Panc1 (cell line): ENCODE measurements around the gene CSH1. TPM values are rescaled to one million over a fixed set of nuclear protein-coding genes. Genes with fewer than 3 reads are reported as not detected.

Source experiments
- ATAC-seq: fragments of 200-7000 bp; cut with Tn5 transposase; 2 replicates; pipeline ENCODE4 v1.9.1; 2020; ENCODE audit warnings: mild to moderate bottlenecking, moderate library complexity
- BruUV-seq: library from RNA; stranded (reverse); fragments of 400-500 nt; replicated peaks from 2 replicates; lab custom pipeline; 2021; lab: Mats Ljungman, UMichigan
- CTCF ChIA-PET: fragments of 300-600 bp; sonication (Branson Sonifier 250); formaldehyde crosslinking; loops from one replicate; lab custom pipeline; 2022; ENCODE audit warnings: antibody characterized with exemption; lab: Charles Lee
- POLR2A ChIA-PET: fragments of 300-600 bp; sonication (Branson Sonifier 250); formaldehyde crosslinking; loops from one replicate; lab custom pipeline; 2022; ENCODE audit warnings: antibody characterized with exemption; lab: Charles Lee
- DNase-seq: peaks from one replicate; pipeline ENCODE4 v3.0.0-alpha.2; 2010; ENCODE audit warnings: low read depth, low spot score
- H3K27ac ChIP-seq: 2 replicates; pipeline ENCODE4 v1.5.1; 2011; ENCODE audit warnings: mild to moderate bottlenecking, low read length, inconsistent platforms
- H3K27me3 ChIP-seq: fragments of 200-500 bp; sonication (Bioruptor generic); 2 replicates; pipeline ENCODE4 v1.6.0; 2014; ENCODE audit warnings: low read length, inconsistent platforms; ENCODE audit not compliant: control insufficient read depth, insufficient read depth
- H3K36me3 ChIP-seq: fragments of 200-500 bp; sonication (Bioruptor generic); 2 replicates; pipeline ENCODE4 v1.5.1; 2014; ENCODE audit warnings: inconsistent platforms, mild to moderate bottlenecking, low read length, moderate library complexity; ENCODE audit not compliant: control insufficient read depth, insufficient read depth
- H3K4me1 ChIP-seq: 2 replicates; pipeline ENCODE4 v1.5.1; 2011; ENCODE audit warnings: inconsistent platforms, mild to moderate bottlenecking, low read length, moderate library complexity; ENCODE audit not compliant: control insufficient read depth, insufficient read depth
- H3K4me3 ChIP-seq, 2 experiments: 2 replicates each; pipeline ENCODE4 v1.5.1; 2011 to 2012; ENCODE audit warnings: low read depth in 2 of 2, low read length in 2 of 2, mild to moderate bottlenecking in 2 of 2, inconsistent platforms in 1 of 2, moderate library complexity in 1 of 2
- H3K9me3 ChIP-seq: fragments of 200-500 bp; sonication (Bioruptor generic); 2 replicates; pipeline ENCODE4 v1.5.1; 2014; ENCODE audit warnings: low read depth, mild to moderate bottlenecking, inconsistent platforms, low read length, moderate library complexity; ENCODE audit not compliant: control insufficient read depth, insufficient read depth
- POLR2AphosphoS5 ChIP-seq: IDR thresholded peaks from 2 replicates; pipeline ENCODE4 v1.6.1; 2012; ENCODE audit warnings: mild to moderate bottlenecking, low read depth, low read length, moderate library complexity
- SIN3A ChIP-seq: IDR thresholded peaks from 2 replicates; pipeline ENCODE4 v1.6.1; 2012; ENCODE audit warnings: low read depth, mild to moderate bottlenecking, low read length, moderate library complexity, borderline replicate concordance; ENCODE audit not compliant: insufficient read depth
- TCF7L2 ChIP-seq: IDR thresholded peaks from 2 replicates; pipeline ENCODE4 v1.6.1; 2011; ENCODE audit warnings: mild to moderate bottlenecking, low read depth, low read length, inconsistent platforms
- in situ Hi-C: cut with HindIII; loops from 2 replicates; pipeline ENCODE4 v1.10.0; 2016; ENCODE audit warnings: low sequenced_read_pairs, low pct_unique_long_range_greater_than_20kb
- intact Hi-C: fragments of 100-400 bp; cut with micrococcal nuclease; formaldehyde crosslinking; loops from one replicate; pipeline ENCODE4 v1.10.0; 2022; ENCODE audit not compliant: unreplicated experiment
- total RNA-seq: library from RNA; stranded (reverse); gene quantifications from one replicate; pipeline ENCODE4 v1.2.1, GENCODE V29; 2021; ENCODE audit not compliant: unreplicated experiment
- TF ChIP-seq, protein P1 (sequence below): fragments of 450-650 bp; IDR thresholded peaks from 2 replicates; pipeline ENCODE4 v1.5.1; 2017; ENCODE audit warnings: mild to moderate bottlenecking
- TF ChIP-seq, protein P2 (sequence below), 2 experiments: IDR thresholded peaks; 2 replicates each; pipeline ENCODE4 v1.6.1; 2011 to 2012; ENCODE audit warnings: low read depth in 2 of 2, control low read depth in 1 of 2, low read length in 1 of 2, mild to moderate bottlenecking in 1 of 2, moderate library complexity in 1 of 2; ENCODE audit not compliant: insufficient read depth in 1 of 2

The CSH1 gene
- total RNA-seq, 1 experiment from 2014 or later = not detected

DNA sequence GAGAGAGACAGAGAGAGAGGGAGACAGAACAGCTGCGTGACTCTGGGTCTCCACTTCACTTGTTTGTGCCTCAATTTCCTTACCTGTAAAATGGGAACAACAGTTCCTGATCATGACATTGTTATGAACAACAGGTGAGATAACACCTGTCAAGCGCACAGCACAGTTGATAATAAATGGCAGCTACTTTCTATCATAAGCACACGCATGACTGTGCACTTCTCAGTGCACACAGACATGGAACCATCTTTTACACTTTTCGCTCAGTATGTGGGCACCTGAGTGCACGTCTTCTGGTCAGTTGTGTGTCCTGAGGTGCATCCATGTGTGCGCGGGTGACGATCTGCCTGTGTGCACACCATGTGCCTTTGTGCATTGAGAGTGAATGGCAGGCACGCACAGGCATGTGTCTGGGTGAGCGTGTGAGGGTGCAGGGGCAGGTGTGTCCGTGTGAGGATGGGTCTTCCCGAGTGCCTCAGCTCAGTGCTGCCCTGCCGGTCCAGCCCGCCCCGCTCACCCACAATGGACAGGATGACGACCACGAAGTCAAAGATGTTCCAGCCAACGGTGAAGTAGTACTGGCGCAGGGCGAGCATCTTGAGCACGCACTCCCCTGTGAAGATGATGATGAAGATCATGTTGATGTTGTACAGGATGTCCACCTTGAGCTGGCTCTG lies 46.1 kb upstream of the CSH1 start:
- H3K27ac ChIP-seq = no peak overlapping the region
- CTCF ChIA-PET = no interaction called here
- TF ChIP-seq SIN3A = no peak
- TF ChIP-seq POLR2AphosphoS5 = no peak
- TF ChIP-seq, protein P1, sequence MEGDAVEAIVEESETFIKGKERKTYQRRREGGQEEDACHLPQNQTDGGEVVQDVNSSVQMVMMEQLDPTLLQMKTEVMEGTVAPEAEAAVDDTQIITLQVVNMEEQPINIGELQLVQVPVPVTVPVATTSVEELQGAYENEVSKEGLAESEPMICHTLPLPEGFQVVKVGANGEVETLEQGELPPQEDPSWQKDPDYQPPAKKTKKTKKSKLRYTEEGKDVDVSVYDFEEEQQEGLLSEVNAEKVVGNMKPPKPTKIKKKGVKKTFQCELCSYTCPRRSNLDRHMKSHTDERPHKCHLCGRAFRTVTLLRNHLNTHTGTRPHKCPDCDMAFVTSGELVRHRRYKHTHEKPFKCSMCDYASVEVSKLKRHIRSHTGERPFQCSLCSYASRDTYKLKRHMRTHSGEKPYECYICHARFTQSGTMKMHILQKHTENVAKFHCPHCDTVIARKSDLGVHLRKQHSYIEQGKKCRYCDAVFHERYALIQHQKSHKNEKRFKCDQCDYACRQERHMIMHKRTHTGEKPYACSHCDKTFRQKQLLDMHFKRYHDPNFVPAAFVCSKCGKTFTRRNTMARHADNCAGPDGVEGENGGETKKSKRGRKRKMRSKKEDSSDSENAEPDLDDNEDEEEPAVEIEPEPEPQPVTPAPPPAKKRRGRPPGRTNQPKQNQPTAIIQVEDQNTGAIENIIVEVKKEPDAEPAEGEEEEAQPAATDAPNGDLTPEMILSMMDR = no peak
- TF ChIP-seq TCF7L2 = no peak
- TF ChIP-seq, protein P2, sequence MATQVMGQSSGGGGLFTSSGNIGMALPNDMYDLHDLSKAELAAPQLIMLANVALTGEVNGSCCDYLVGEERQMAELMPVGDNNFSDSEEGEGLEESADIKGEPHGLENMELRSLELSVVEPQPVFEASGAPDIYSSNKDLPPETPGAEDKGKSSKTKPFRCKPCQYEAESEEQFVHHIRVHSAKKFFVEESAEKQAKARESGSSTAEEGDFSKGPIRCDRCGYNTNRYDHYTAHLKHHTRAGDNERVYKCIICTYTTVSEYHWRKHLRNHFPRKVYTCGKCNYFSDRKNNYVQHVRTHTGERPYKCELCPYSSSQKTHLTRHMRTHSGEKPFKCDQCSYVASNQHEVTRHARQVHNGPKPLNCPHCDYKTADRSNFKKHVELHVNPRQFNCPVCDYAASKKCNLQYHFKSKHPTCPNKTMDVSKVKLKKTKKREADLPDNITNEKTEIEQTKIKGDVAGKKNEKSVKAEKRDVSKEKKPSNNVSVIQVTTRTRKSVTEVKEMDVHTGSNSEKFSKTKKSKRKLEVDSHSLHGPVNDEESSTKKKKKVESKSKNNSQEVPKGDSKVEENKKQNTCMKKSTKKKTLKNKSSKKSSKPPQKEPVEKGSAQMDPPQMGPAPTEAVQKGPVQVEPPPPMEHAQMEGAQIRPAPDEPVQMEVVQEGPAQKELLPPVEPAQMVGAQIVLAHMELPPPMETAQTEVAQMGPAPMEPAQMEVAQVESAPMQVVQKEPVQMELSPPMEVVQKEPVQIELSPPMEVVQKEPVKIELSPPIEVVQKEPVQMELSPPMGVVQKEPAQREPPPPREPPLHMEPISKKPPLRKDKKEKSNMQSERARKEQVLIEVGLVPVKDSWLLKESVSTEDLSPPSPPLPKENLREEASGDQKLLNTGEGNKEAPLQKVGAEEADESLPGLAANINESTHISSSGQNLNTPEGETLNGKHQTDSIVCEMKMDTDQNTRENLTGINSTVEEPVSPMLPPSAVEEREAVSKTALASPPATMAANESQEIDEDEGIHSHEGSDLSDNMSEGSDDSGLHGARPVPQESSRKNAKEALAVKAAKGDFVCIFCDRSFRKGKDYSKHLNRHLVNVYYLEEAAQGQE (IDR thresholded peaks at IDR 0.05; ENCODE audit: insufficient read depth in 1 of 2, low read depth in 2 of 2, low read length in 1 of 2) = no peak

DNA sequence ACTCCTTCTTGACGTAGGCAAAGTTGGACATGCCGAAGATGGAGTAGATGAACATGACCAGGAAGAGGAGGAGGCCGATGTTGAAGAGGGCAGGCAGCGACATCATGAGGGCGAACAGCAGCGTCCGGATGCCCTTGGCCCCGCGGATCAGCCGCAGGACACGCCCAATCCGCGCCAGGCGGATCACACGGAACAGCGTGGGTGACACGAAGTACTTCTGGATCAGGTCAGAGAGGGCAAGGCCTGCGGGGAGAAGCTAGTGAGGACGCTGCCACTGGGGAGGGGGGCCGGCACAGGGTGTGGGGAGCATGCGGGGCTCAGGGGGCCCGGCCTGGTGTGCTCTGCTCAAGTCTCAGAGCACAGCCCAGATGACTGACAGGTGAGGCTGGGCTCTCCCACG lies 45.4 kb upstream of the CSH1 start:
- no peaks in the 10 kb centered on the region for H3K9me3 ChIP-seq
- POLR2A ChIA-PET = no interaction called here
- DNase-seq = no peak
- no TSS peak for BruUV-seq
- H3K27ac ChIP-seq = no peak overlapping the region
- H3K4me3 ChIP-seq = no peak overlapping the region
- no peaks in the 10 kb centered on the region for H3K36me3 ChIP-seq
- no peak for ATAC-seq
- no peaks in the 10 kb centered on the region for H3K27me3 ChIP-seq
- intact Hi-C loops = no loop called here
- TF ChIP-seq, protein P1 = no peak
- no peak for TF ChIP-seq TCF7L2
- no peak for TF ChIP-seq POLR2AphosphoS5
- TF ChIP-seq SIN3A = no peak
- TF ChIP-seq, protein P2 (IDR thresholded peaks at IDR 0.05; ENCODE audit: insufficient read depth in 1 of 2, low read depth in 2 of 2, low read length in 1 of 2) = no peak
- CTCF ChIA-PET = no interaction called here
- in situ Hi-C loops = no loop called here
- no peaks in the 10 kb centered on the region for H3K4me1 ChIP-seq

More for the DNA sequence above, 46.1 kb upstream of the CSH1 start:
- H3K27me3 ChIP-seq = no peaks in the 10 kb centered on the region
- in situ Hi-C loops = no loop called here
- H3K4me3 ChIP-seq = no peak overlapping the region
- intact Hi-C loops = no loop called here
- no peaks in the 10 kb centered on the region for H3K36me3 ChIP-seq
- no peaks in the 10 kb centered on the region for H3K9me3 ChIP-seq
- DNase-seq = no peak
- BruUV-seq = no TSS peak
- POLR2A ChIA-PET = no interaction called here
- H3K4me1 ChIP-seq = no peaks in the 10 kb centered on the region
- ATAC-seq = no peak
